ENCODE data around the gene FAM174C. TPM values are rescaled to one million over a fixed set of nuclear protein-coding genes. Genes with fewer than 3 reads are reported as not detected.
A peak's percentile ranks its signal among the peaks of the same experiment; 100 is the strongest.

Gene FAM174C
- total and polyA plus RNA-seq, 12 donors: 8.2 to 70.2 (median 13.4) TPM

- peaks cover 36 to 75% (median 66%) of the 10 kb centered on the region in 9 donors for H3K4me1 ChIP-seq
- no peak for DNase-seq
- H3K36me3 ChIP-seq: peaks cover 0 to 24% (median 7%) of the 10 kb centered on the region in 9 donors
- H3K9me3 ChIP-seq: no peaks in the 10 kb centered on the region
- no peak for TF ChIP-seq CTCF (IDR thresholded peaks at IDR 0.05)
- 68% methylated on average over 8 of the region's 8 CpGs for WGBS, 2 donors
- no peak for ATAC-seq
- H3K27me3 ChIP-seq: no peaks in the 10 kb centered on the region
- H3K4me3 ChIP-seq: peak overlapping the region; percentile 78 to 99 (median 94)
- H3K27ac ChIP-seq: peak overlapping the region; percentile 95 to 100 (median 100)
- intact Hi-C loops (cut with DNase I): loop anchor here in 5 of 10 donors (1.0 to 10.0 kb wide), 3 partner anchors 19 to 323 kb away; partner anchors contain the start of gene ARID3A (in 1 of the 5)
Observed at GRCh38 chr19:1247748-1248138, 27.6 kb upstream of the FAM174C start.

- intact Hi-C loops (cut with DNase I): loop anchor here in 4 of 10 donors (1.0 to 10.0 kb wide), 3 partner anchors 19 to 323 kb away; partner anchors contain the start of gene ARID3A (in 1 of the 4)
- WGBS, 2 donors: 1 to 2% methylated on average over 52 to 60 of the region's 60 CpGs
- H3K36me3 ChIP-seq: peaks cover 0 to 24% (median 7%) of the 10 kb centered on the region in 9 donors
Observed at GRCh38 chr19:1248139-1248785, 27.1 kb upstream of the FAM174C start, which contains the start of gene MIDN. MIDN (plus strand) TSS chr19:1248583; CDS start chr19:1250297, 1,714 bp downstream.

GRCh38 chr19:1248786-1249297, 26.5 kb upstream of the FAM174C start:
- no peaks in the 10 kb centered on the region for H3K27me3 ChIP-seq
- WGBS, 2 donors: 0 to 1% methylated on average over 67 to 73 of the region's 74 CpGs
- peaks cover 36 to 75% (median 65%) of the 10 kb centered on the region in 9 donors for H3K4me1 ChIP-seq
- ATAC-seq (peak in 7 of 8 donors; percentile 3 to 18 (median 7)), DNase-seq (peak; percentile 88)
- H3K9me3 ChIP-seq: no peaks in the 10 kb centered on the region
- TF ChIP-seq CTCF (IDR thresholded peaks at IDR 0.05): peak; percentile 63 to 96 (median 87)
- intact Hi-C loops (cut with DNase I): loop anchor here in 6 of 10 donors (1.0 to 10.0 kb wide), 4 partner anchors 17 to 324 kb away; partner anchors contain the start of gene ARID3A (in 1 of the 6)
- peak overlapping the region; percentile 78 to 99 (median 94) for H3K4me3 ChIP-seq
- H3K27ac ChIP-seq: peak overlapping the region; percentile 95 to 100 (median 100)
- H3K36me3 ChIP-seq: peaks cover 0 to 27% (median 7%) of the 10 kb centered on the region in 9 donors

More at GRCh38 chr19:1248139-1248785, 27.1 kb upstream of the FAM174C start, which contains the start of gene MIDN:
- Histone ChIP-seq H3K4me1 (peaks cover 36 to 75% (median 65%) of the 10 kb centered on the region in 9 donors), H3K4me3 (peak within 1 kb of the TSS; percentile 78 to 99 (median 94)), H3K27me3 (no peaks in the 10 kb centered on the region), H3K9me3 (no peaks in the 10 kb centered on the region), H3K27ac (peak within 1 kb of the TSS; percentile 95 to 100 (median 100))
- peak; percentile 86 to 89 for DNase-seq
- peak in 6 of 9 donors; percentile 22 to 57 (median 50) for TF ChIP-seq CTCF (IDR thresholded peaks at IDR 0.05)
- ATAC-seq: peak; percentile 15 to 40 (median 32)

- no peaks in the 10 kb centered on the region for H3K27me3 ChIP-seq
- ATAC-seq (peak in 5 of 8 donors; percentile 1 to 22 (median 3)), DNase-seq (peak; percentile 91 to 94)
- H3K36me3 ChIP-seq: peaks cover 0 to 33% (median 11%) of the 10 kb centered on the region in 9 donors
- no peaks in the 10 kb centered on the region for H3K9me3 ChIP-seq
- TF ChIP-seq CTCF (IDR thresholded peaks at IDR 0.05): no peak
- WGBS, 2 donors: 0% methylated on average over 63 to 102 of the region's 102 CpGs
- H3K4me1 ChIP-seq: peaks cover 39 to 75% (median 65%) of the 10 kb centered on the region in 9 donors
- peak overlapping the region; percentile 69 to 99 (median 94) for H3K4me3 ChIP-seq
- peak overlapping the region; percentile 95 to 100 (median 100) for H3K27ac ChIP-seq
- intact Hi-C loops (cut with DNase I): loop anchor here in 4 of 10 donors (1.0 to 10.0 kb wide), 3 partner anchors 17 to 325 kb away; partner anchors contain the start of gene ARID3A (in 1 of the 4)
Observed at GRCh38 chr19:1249298-1249989, 25.9 kb upstream of the FAM174C start.
